Suppressor macrophage treated with lipopolysaccharide for 1 hour (primary cell): ENCODE data around the gene CLEC1B.
"Not testable (repeated sequence)": the region's sequence is repeated elsewhere in the genome, so short reads cannot be mapped to it uniquely, and the experiment has no call there.

Source experiments
- DNase-seq, 3 donors: peaks; one replicate each; pipeline ENCODE4 v3.0.0-alpha.2; 2020 to 2022

The CLEC1B gene

DNA sequence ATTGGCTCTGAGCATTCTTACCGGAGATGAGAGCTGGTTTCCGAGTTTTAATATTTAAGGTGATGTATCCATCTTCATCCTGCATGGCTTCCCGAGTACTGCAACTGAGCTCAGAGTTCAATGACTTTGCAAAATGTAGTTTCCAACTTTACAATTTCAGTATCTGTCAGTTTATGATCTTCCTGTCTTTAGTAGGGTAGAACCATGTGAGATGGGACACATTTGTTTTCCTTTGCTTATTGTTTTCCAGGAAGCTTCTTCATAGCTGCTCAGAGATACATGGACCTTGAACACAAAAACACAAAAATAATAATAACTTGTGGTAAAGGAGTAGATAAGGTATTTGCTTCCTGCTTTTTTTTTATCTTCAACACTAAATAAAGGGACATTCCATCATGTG is at the start of gene CLEC1B:
CLEC1B (minus strand) TSS at position 106 of the 400 bp plus-strand sequence; CDS start at position 85, 21 bp downstream.
- no peak for DNase-seq

DNA sequence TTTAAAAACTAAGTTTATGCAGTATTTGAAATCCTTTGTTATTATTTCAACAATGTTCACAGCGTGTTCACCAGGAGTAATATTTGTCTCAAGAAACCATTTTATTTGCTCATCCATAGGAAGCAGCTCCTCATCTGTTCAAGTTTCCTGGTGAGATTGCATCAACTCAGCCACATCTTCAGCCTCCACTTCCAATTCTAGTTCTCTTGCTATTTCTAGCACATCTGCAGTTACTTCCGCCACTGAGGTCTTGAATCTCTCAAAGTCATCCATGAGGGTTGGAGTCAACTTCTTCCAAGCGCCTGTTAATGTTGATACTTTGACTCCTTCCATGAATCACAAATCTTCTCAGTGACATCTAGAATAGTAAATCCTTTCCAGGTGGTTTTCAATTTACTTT is 49.6 kb upstream of the CLEC1B start:
- DNase-seq: peak; percentile 31 to 45 (median 38)

GRCh38 chr12:10042167-10042566 is 43.2 kb upstream of the CLEC1B start:
- DNase-seq: no peak

GRCh38 chr12:10033783-10034545 is 35.0 kb upstream of the CLEC1B start:
- peak; percentile 41 to 66 (median 64) for DNase-seq

DNA sequence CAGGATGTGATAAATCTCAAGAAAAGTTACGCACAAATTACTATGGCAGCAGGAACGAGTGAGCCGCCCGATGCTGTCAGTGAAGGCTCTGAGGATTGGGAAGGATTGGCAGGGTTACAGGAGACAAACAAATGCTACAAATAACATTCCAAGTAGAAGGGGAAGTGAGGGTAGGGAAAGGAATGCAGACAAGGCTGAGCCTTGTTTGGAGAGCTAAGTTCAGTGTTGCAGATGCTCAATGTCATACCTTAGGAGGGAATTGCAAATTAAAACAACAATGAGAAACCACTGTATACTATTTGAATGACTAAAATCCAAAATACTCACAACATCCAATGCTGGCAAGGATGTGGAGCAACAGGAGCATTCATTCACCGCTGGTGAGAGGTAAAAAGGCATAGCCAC is 32.9 kb upstream of the CLEC1B start:
- DNase-seq: no peak

GRCh38 chr12:10031321-10031720 is 32.4 kb upstream of the CLEC1B start:
- DNase-seq: peak; percentile 15 to 50 (median 41)

GRCh38 chr12:10030446-10030845 is 31.5 kb upstream of the CLEC1B start, which contains the start of gene CLEC9A:
Gene CLEC9A (plus strand): TSS chr12:10030682. CDS start chr12:10052688, 22,006 bp downstream.
- DNase-seq: no peak

DNA sequence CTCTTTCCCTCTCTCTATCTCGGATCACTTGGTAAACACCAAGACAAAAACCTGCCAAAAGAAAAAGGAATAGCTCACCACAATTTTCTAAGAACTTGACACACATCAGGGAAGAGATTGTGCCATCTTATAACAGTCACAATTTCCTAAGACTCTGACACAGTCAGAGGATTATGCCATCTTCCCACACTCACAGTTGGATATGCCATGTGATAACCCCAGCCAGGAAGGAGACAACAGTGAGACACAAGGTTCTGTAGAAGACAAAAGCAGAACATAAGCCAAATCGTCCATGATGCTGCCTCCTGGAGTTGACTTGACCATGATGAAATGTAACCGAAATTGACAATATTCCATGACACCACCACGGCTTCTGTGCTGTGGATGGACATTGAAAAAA is 28.8 kb upstream of the CLEC1B start:
- peak; percentile 89 to 98 (median 96) for DNase-seq

DNA sequence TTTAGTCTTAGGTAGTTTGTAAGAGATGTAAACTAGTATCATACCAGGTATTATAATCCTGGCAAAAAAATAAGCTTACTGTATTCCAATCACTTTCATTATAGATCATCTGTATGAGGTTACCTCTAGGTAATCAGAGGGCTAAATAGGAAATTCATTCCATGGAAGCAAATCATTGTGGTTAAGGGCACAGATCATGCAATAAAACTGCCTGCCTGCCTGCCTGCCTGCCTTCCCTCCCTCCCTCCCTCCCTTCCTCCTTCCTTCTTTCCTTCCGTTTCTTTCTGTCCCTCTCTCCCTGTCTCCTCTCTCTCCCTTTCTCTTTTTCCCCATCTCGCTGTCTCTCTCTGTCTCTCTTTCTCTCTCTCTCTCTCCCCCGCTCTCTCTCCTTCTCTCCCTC is 28.4 kb upstream of the CLEC1B start:
- no peak for DNase-seq

DNA sequence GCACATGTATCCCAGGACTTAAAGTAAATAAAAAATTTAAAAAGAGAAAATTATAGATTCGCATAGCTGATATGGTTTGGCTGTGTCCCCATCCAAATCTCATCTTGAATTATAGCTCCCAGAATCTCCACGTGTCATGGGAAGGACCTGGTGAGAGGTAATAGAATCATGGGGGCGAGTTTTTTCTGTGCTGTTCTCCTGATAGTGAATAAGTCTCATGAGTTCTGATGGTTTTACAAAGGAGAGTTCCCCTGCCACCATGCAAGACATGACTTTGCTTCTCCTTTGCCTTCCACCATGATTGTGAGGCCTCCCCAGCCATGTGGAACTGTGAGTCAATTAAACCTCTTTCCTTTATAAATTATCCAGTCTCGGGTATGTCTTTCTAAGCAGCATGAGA is 27.7 kb upstream of the CLEC1B start:
- DNase-seq: not testable (repeated sequence)

- no peak for DNase-seq
These were observed 26.3 kb upstream of the CLEC1B start for GRCh38 chr12:10025236-10025635.

- DNase-seq: no peak
These were observed 22.4 kb upstream of the CLEC1B start for GRCh38 chr12:10021342-10021741.

GRCh38 chr12:10018386-10018785 is 19.5 kb upstream of the CLEC1B start:
- peak; percentile 39 to 68 (median 66) for DNase-seq

GRCh38 chr12:10016881-10017280 is 18.0 kb upstream of the CLEC1B start:
- peak in 2 of 3 donors; percentile 12 to 43 for DNase-seq

- DNase-seq: no peak
These were observed 16.5 kb upstream of the CLEC1B start for GRCh38 chr12:10015450-10015849.

GRCh38 chr12:10012630-10013330 is 13.9 kb upstream of the CLEC1B start:
- DNase-seq: no peak

DNA sequence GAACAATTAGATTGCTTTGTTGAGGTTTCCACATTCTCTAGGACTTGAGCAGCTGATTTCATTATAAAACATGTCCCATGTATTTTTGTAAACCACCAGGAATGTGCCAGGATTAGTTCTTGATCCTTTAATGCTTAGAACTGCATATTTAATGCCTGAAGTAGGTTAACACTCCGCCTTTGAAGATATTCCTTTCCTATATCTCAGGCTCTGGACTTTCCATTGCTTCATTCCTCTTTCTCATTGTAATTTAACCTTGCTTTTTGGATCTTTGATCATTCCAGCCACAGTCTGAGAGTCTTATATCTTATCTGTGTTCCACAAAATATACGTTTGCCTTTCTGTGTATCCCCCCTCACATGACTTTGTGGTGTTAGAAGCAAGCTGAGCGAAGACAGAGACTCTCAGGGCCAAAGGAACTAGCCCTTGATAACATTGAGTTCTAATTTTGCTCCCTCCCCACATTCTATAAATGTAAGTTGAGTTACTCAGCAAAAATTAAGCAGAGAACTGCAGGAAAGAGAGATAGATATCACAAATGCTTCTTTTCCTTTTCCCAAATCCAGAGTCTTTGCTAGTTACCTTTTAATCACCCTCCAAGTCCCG is 2.4 kb upstream of the CLEC1B start:
- DNase-seq: no peak

GRCh38 chr12:9992296-9992695 is 6.6 kb downstream of the CLEC1B start:
- peak in 2 of 3 donors; percentile 29 for DNase-seq

DNA sequence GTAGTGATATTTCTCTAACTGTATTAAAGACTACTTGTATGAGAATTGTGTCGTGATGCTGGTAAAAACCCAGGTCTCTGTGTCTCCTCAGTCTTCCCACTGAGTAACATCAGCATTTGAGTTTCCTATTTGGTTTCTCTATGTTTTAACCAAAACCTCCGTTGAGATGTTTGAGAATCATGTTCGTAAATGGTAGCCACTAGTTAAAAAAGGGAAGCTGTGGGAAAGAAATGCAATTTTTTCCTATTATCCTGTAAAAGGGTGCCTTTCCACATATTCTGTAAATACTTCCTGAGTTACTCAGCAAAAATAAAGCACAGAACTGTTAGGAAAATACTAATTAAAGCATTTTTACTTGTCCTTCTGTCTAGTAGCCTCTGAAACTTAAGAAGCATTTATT is 7.0 kb downstream of the CLEC1B start:
- peak; percentile 19 to 52 (median 29) for DNase-seq

- DNase-seq: peak; percentile 40 to 63 (median 42)
These were observed 18.8 kb downstream of the CLEC1B start for GRCh38 chr12:9980126-9980525.

DNA sequence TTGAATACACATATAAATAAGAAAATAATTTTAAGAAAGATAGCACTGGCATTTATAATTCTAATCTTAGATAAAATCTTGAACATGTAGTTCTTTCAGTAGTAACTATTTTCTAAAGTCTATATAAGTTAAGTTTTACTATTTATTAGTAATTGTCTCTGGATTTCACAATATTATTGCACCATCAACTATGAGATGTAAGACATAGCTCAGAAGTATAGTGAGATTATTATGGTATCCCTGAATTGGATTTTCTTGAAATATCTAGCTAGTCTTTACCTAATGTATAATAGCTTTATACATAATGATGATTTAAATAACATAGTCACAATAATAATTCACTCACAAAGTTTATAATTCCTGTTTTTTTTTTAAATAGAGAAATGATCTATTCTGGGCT is 21.0 kb downstream of the CLEC1B start:
- peak in 2 of 3 donors; percentile 72 to 77 for DNase-seq

GRCh38 chr12:9976626-9977025 is 22.3 kb downstream of the CLEC1B start:
- peak; percentile 14 to 46 (median 41) for DNase-seq

GRCh38 chr12:9975614-9976013 is 23.3 kb downstream of the CLEC1B start:
- DNase-seq: no peak

GRCh38 chr12:9974731-9975130 is 24.2 kb downstream of the CLEC1B start:
- DNase-seq: peak; percentile 58 to 69 (median 62)
